ENCODE measurements around the gene MEF2B.

Gene MEF2B

GRCh38 chr19:19207637-19208572, 37.8 kb upstream of the MEF2B start:
- peaks cover 84% of the 10 kb centered on the region for H3K27me3 ChIP-seq (ENCODE audit: control insufficient read depth, insufficient read depth, low read length)
- H3K4me3 ChIP-seq (ENCODE audit: low read depth, low read length), result no peak overlapping the region
- H3K4me1 ChIP-seq (ENCODE audit: control insufficient read depth, insufficient read depth, low read length), result 0 out of 2 replicates have a peak, but pooled peaks cover 4% of the 10 kb centered on the region
- H3K9me3 ChIP-seq (ENCODE audit: control insufficient read depth, insufficient read depth, low read length), result no peaks in the 10 kb centered on the region
- H3K9ac ChIP-seq (ENCODE audit: low read depth, low read length), result no peak overlapping the region
- no peaks in the 10 kb centered on the region for H3K36me3 ChIP-seq (ENCODE audit: control insufficient read depth, insufficient read depth, low read length)
- H3K27ac ChIP-seq (ENCODE audit: low read depth, low read length), result no peak overlapping the region

GRCh38 chr19:19206938-19207337, 36.9 kb upstream of the MEF2B start:
- Histone ChIP-seq H3K4me3 (ENCODE audit: low read depth, low read length) (no peak overlapping the region), H3K9me3 (ENCODE audit: control insufficient read depth, insufficient read depth, low read length) (no peaks in the 10 kb centered on the region), H3K9ac (ENCODE audit: low read depth, low read length) (no peak overlapping the region), H3K4me1 (ENCODE audit: control insufficient read depth, insufficient read depth, low read length) (no peaks in the 10 kb centered on the region), H3K27ac (ENCODE audit: low read depth, low read length) (no peak overlapping the region), H3K36me3 (ENCODE audit: control insufficient read depth, insufficient read depth, low read length) (peaks cover 2% of the 10 kb centered on the region), H3K27me3 (ENCODE audit: control insufficient read depth, insufficient read depth, low read length) (peaks cover 74% of the 10 kb centered on the region)

GRCh38 chr19:19205416-19206410, 35.6 kb upstream of the MEF2B start:
- Histone ChIP-seq H3K4me1 (ENCODE audit: control insufficient read depth, insufficient read depth, low read length) (no peaks in the 10 kb centered on the region), H3K36me3 (ENCODE audit: control insufficient read depth, insufficient read depth, low read length) (peaks cover 12% of the 10 kb centered on the region), H3K27me3 (ENCODE audit: control insufficient read depth, insufficient read depth, low read length) (peaks cover 63% of the 10 kb centered on the region), H3K27ac (ENCODE audit: low read depth, low read length) (no peak overlapping the region), H3K9ac (ENCODE audit: low read depth, low read length) (no peak overlapping the region), H3K9me3 (ENCODE audit: control insufficient read depth, insufficient read depth, low read length) (no peaks in the 10 kb centered on the region), H3K4me3 (ENCODE audit: low read depth, low read length) (no peak overlapping the region)

- Histone ChIP-seq H3K9ac (ENCODE audit: low read depth, low read length) (no peak overlapping the region), H3K27ac (ENCODE audit: low read depth, low read length) (no peak overlapping the region), H3K4me3 (ENCODE audit: low read depth, low read length) (no peak overlapping the region), H3K4me1 (ENCODE audit: control insufficient read depth, insufficient read depth, low read length) (no peaks in the 10 kb centered on the region), H3K9me3 (ENCODE audit: control insufficient read depth, insufficient read depth, low read length) (no peaks in the 10 kb centered on the region), H3K27me3 (ENCODE audit: control insufficient read depth, insufficient read depth, low read length) (peaks cover 50% of the 10 kb centered on the region), H3K36me3 (ENCODE audit: control insufficient read depth, insufficient read depth, low read length) (peaks cover 15% of the 10 kb centered on the region)
Measured at GRCh38 chr19:19204181-19204580, 34.1 kb upstream of the MEF2B start.

GRCh38 chr19:19203012-19203856, 33.2 kb upstream of the MEF2B start, which contains the start of gene NR2C2AP:
Gene NR2C2AP, minus strand, starts transcription at chr19:19203414. Its CDS starts 354 bp downstream, at chr19:19203060.
- Histone ChIP-seq H3K9ac (ENCODE audit: low read depth, low read length) (peak within 1 kb of the TSS; percentile 73), H3K36me3 (ENCODE audit: control insufficient read depth, insufficient read depth, low read length) (peaks cover 25% of the 10 kb centered on the region), H3K4me3 (ENCODE audit: low read depth, low read length) (peak within 1 kb of the TSS; percentile 76), H3K27ac (ENCODE audit: low read depth, low read length) (peak within 1 kb of the TSS; percentile 40), H3K4me1 (ENCODE audit: control insufficient read depth, insufficient read depth, low read length) (no peaks in the 10 kb centered on the region), H3K9me3 (ENCODE audit: control insufficient read depth, insufficient read depth, low read length) (no peaks in the 10 kb centered on the region), H3K27me3 (ENCODE audit: control insufficient read depth, insufficient read depth, low read length) (peaks cover 41% of the 10 kb centered on the region)

- Histone ChIP-seq H3K36me3 (ENCODE audit: control insufficient read depth, insufficient read depth, low read length) (peaks cover 29% of the 10 kb centered on the region), H3K27me3 (ENCODE audit: control insufficient read depth, insufficient read depth, low read length) (peaks cover 38% of the 10 kb centered on the region), H3K9me3 (ENCODE audit: control insufficient read depth, insufficient read depth, low read length) (no peaks in the 10 kb centered on the region), H3K4me1 (ENCODE audit: control insufficient read depth, insufficient read depth, low read length) (no peaks in the 10 kb centered on the region), H3K9ac (ENCODE audit: low read depth, low read length) (peak overlapping the region; percentile 73), H3K4me3 (ENCODE audit: low read depth, low read length) (peak overlapping the region; percentile 76), H3K27ac (ENCODE audit: low read depth, low read length) (peak overlapping the region; percentile 40)
Measured at GRCh38 chr19:19202707-19203011, 32.6 kb upstream of the MEF2B start.

- Histone ChIP-seq H3K36me3 (ENCODE audit: control insufficient read depth, insufficient read depth, low read length) (peaks cover 33% of the 10 kb centered on the region), H3K9ac (ENCODE audit: low read depth, low read length) (no peak overlapping the region), H3K4me3 (ENCODE audit: low read depth, low read length) (peak overlapping the region; percentile 76), H3K27ac (ENCODE audit: low read depth, low read length) (no peak overlapping the region), H3K4me1 (ENCODE audit: control insufficient read depth, insufficient read depth, low read length) (no peaks in the 10 kb centered on the region), H3K9me3 (ENCODE audit: control insufficient read depth, insufficient read depth, low read length) (no peaks in the 10 kb centered on the region), H3K27me3 (ENCODE audit: control insufficient read depth, insufficient read depth, low read length) (peaks cover 32% of the 10 kb centered on the region)
Measured at GRCh38 chr19:19201697-19202630, 31.9 kb upstream of the MEF2B start.

GRCh38 chr19:19193926-19194325, 23.9 kb upstream of the MEF2B start:
- H3K36me3 ChIP-seq (ENCODE audit: control insufficient read depth, insufficient read depth, low read length), result peaks cover 31% of the 10 kb centered on the region
- H3K9ac ChIP-seq (ENCODE audit: low read depth, low read length), result no peak overlapping the region
- H3K4me3 ChIP-seq (ENCODE audit: low read depth, low read length), result no peak overlapping the region
- H3K27me3 ChIP-seq (ENCODE audit: control insufficient read depth, insufficient read depth, low read length), result no peaks in the 10 kb centered on the region
- no peaks in the 10 kb centered on the region for H3K9me3 ChIP-seq (ENCODE audit: control insufficient read depth, insufficient read depth, low read length)
- H3K4me1 ChIP-seq (ENCODE audit: control insufficient read depth, insufficient read depth, low read length), result no peaks in the 10 kb centered on the region
- H3K27ac ChIP-seq (ENCODE audit: low read depth, low read length), result no peak overlapping the region

- peaks cover 21% of the 10 kb centered on the region for H3K36me3 ChIP-seq (ENCODE audit: control insufficient read depth, insufficient read depth, low read length)
- peak overlapping the region; percentile 53 for H3K9ac ChIP-seq (ENCODE audit: low read depth, low read length)
- H3K4me1 ChIP-seq (ENCODE audit: control insufficient read depth, insufficient read depth, low read length), result no peaks in the 10 kb centered on the region
- H3K27ac ChIP-seq (ENCODE audit: low read depth, low read length), result peak overlapping the region; percentile 66
- H3K9me3 ChIP-seq (ENCODE audit: control insufficient read depth, insufficient read depth, low read length), result no peaks in the 10 kb centered on the region
- peak overlapping the region; percentile 74 for H3K4me3 ChIP-seq (ENCODE audit: low read depth, low read length)
- H3K27me3 ChIP-seq (ENCODE audit: control insufficient read depth, insufficient read depth, low read length), result no peaks in the 10 kb centered on the region
Measured at GRCh38 chr19:19192910-19193423, 22.9 kb upstream of the MEF2B start.
